ENCODE measurements around the gene GLB1L3.
A peak's percentile ranks its signal among the peaks of the same experiment; 100 is the strongest.

- TF ChIP-seq CTCF (IDR thresholded peaks at IDR 0.05) (peak in 8 of 12 donors; percentile 5 to 37 (median 28)), POLR2A (IDR thresholded peaks at IDR 0.05) (no peak)
Measured at GRCh38 chr11:134244593-134244992, 31.6 kb upstream of the GLB1L3 start.

Data from heart left ventricle (tissue), 13 donors.